IMR-90 (cell line): ENCODE data around the gene ARHGEF16. TPM values are rescaled to one million over a fixed set of nuclear protein-coding genes. Genes with fewer than 3 reads are reported as not detected.

Experiments used
- ATAC-seq: fragments of 200-7000 bp; cut with Tn5 transposase; 2 replicates; pipeline ENCODE4 v1.9.1; 2020; ENCODE audit warnings: low read depth, mild to moderate bottlenecking, moderate library complexity
- BruUV-seq: library from RNA; stranded (reverse); fragments of 400-500 nt; replicated peaks from 2 replicates; lab custom pipeline; 2021; lab: Mats Ljungman, UMichigan
- CTCF ChIA-PET: fragments of 300-600 bp; formaldehyde crosslinking; extraction: SDS; loops from one replicate; lab custom pipeline; 2021; ENCODE audit warnings: antibody characterized with exemption; lab: Yijun Ruan, JAX
- POLR2A ChIA-PET: fragments of 300-600 bp; sonication (Branson Sonifier 250); formaldehyde crosslinking; loops from one replicate; lab custom pipeline; 2022; ENCODE audit warnings: antibody characterized with exemption; ENCODE audit not compliant: unreplicated experiment; lab: Charles Lee
- DNase-seq: peaks from one replicate; pipeline ENCODE4 v3.0.0; 2013
- H2AFZ ChIP-seq: replicated peaks from 2 replicates; pipeline ENCODE3; 2013; ENCODE audit warnings: low read length, mild to moderate bottlenecking; ENCODE audit not compliant: poor library complexity
- H2AK5ac ChIP-seq: 2 replicates; pipeline ENCODE4 v1.6.1; 2013; ENCODE audit warnings: low read depth, low read length, inconsistent platforms
- H2AK9ac ChIP-seq: replicated peaks from 2 replicates; pipeline ENCODE3; 2013; ENCODE audit warnings: mild to moderate bottlenecking, low read depth, low read length, moderate library complexity; ENCODE audit not compliant: poor library complexity
- H2BK120ac ChIP-seq: 2 replicates; pipeline ENCODE4 v1.6.1; 2013; ENCODE audit warnings: low read depth, low read length, inconsistent platforms
- H2BK15ac ChIP-seq: 3 replicates; pipeline ENCODE4 v1.6.1; 2013; ENCODE audit warnings: low read depth, low read length, inconsistent platforms
- H2BK20ac ChIP-seq: 2 replicates; pipeline ENCODE4 v1.6.1; 2013; ENCODE audit warnings: low read depth, mild to moderate bottlenecking, inconsistent platforms, low read length, moderate library complexity
- H2BK5ac ChIP-seq: 2 replicates; pipeline ENCODE4 v1.6.1; 2013; ENCODE audit warnings: mild to moderate bottlenecking, low read depth, low read length, inconsistent platforms; ENCODE audit not compliant: poor library complexity, severe bottlenecking
- H3K14ac ChIP-seq: replicated peaks from 2 replicates; pipeline ENCODE4 v1.6.1; 2013; ENCODE audit warnings: low read depth, low read length, inconsistent platforms
- H3K18ac ChIP-seq: 2 replicates; pipeline ENCODE4 v1.6.1; 2013; ENCODE audit warnings: low read depth, low read length, control low read depth
- H3K23ac ChIP-seq: 2 replicates; pipeline ENCODE4 v1.6.1; 2013; ENCODE audit warnings: low read depth, low read length, inconsistent platforms
- H3K27ac ChIP-seq: 2 replicates; pipeline ENCODE4 v1.5.1; 2013; ENCODE audit warnings: mild to moderate bottlenecking, control low read depth, low read length; ENCODE audit not compliant: insufficient read depth
- H3K27me3 ChIP-seq: 2 replicates; pipeline ENCODE4 v1.6.1; 2013; ENCODE audit warnings: low read length; ENCODE audit not compliant: control insufficient read depth, insufficient read depth
- H3K36me3 ChIP-seq: 2 replicates; pipeline ENCODE4 v1.6.1; 2013; ENCODE audit warnings: low read length, mixed read lengths; ENCODE audit not compliant: control insufficient read depth, insufficient read depth
- H3K4ac ChIP-seq: 2 replicates; pipeline ENCODE4 v1.6.1; 2013; ENCODE audit warnings: low read depth, low read length, inconsistent platforms
- H3K4me1 ChIP-seq: 2 replicates; pipeline ENCODE4 v1.6.1; 2013; ENCODE audit warnings: low read length, mixed read lengths; ENCODE audit not compliant: control insufficient read depth, insufficient read depth
- H3K4me2 ChIP-seq: 2 replicates; pipeline ENCODE4 v1.6.1; 2013; ENCODE audit warnings: low read depth, mild to moderate bottlenecking, control low read depth, low read length, moderate library complexity
- H3K4me3 ChIP-seq: 2 replicates; pipeline ENCODE4 v1.5.1; 2013; ENCODE audit warnings: low read depth, mild to moderate bottlenecking, control low read depth, low read length, moderate library complexity; ENCODE audit not compliant: insufficient read depth
- H3K56ac ChIP-seq: 2 replicates; pipeline ENCODE4 v1.6.1; 2013; ENCODE audit warnings: low read length, inconsistent platforms; ENCODE audit not compliant: insufficient read depth; ENCODE audit errors: extremely low read depth
- H3K79me1 ChIP-seq, 2 experiments: 2 replicates each; pipeline ENCODE4 v1.6.1; 2013; ENCODE audit warnings: low read length in 2 of 2, inconsistent platforms in 1 of 2, low read depth in 1 of 2
- H3K9ac ChIP-seq: 2 replicates; pipeline ENCODE4 v1.6.1; 2013; ENCODE audit warnings: low read depth, low read length, control low read depth
- H3K9me1 ChIP-seq: 2 replicates; pipeline ENCODE4 v1.6.1; 2013; ENCODE audit warnings: low read length, inconsistent platforms; ENCODE audit not compliant: insufficient read depth
- H3K9me3 ChIP-seq: 2 replicates; pipeline ENCODE4 v1.6.1; 2013; ENCODE audit warnings: low read length; ENCODE audit not compliant: control insufficient read depth, insufficient read depth
- H4K20me1 ChIP-seq: 2 replicates; pipeline ENCODE4 v1.6.1; 2013; ENCODE audit warnings: low read length, inconsistent platforms; ENCODE audit not compliant: insufficient read depth
- H4K5ac ChIP-seq: 2 replicates; pipeline ENCODE4 v1.6.1; 2013; ENCODE audit warnings: mild to moderate bottlenecking, low read depth, low read length, control low read depth
- H4K8ac ChIP-seq, 2 experiments: 2 replicates each; pipeline ENCODE4 v1.6.1; 2013; ENCODE audit warnings: low read depth in 2 of 2, low read length in 2 of 2, control low read depth in 1 of 2, inconsistent platforms in 1 of 2
- H4K91ac ChIP-seq: 2 replicates; pipeline ENCODE4 v1.6.1; 2013; ENCODE audit warnings: low read depth, low read length, inconsistent platforms; ENCODE audit not compliant: insufficient read depth
- BHLHE40 ChIP-seq: fragments of 150-350 bp; IDR thresholded peaks from 2 replicates; pipeline ENCODE4 v1.6.1; 2016; ENCODE audit warnings: mild to moderate bottlenecking, low read depth, low read length
- CEBPB ChIP-seq: IDR thresholded peaks from 2 replicates; pipeline ENCODE4 v1.6.1; 2012; ENCODE audit warnings: low read depth, low read length, improper control_type of control experiment
- CHD1 ChIP-seq: IDR thresholded peaks from 2 replicates; pipeline ENCODE4 v1.6.1; 2012; ENCODE audit warnings: low read depth, low read length, improper control_type of control experiment
- CTCF ChIP-seq: conservative IDR thresholded peaks from 2 replicates; pipeline ENCODE4 v1.5.1; 2012; ENCODE audit warnings: mild to moderate bottlenecking, low read depth, low read length, improper control_type of control experiment
- ELK1 ChIP-seq: fragments of 150-350 bp; IDR thresholded peaks from 2 replicates; pipeline ENCODE4 v1.6.1; 2016; ENCODE audit warnings: low read depth, mild to moderate bottlenecking, low read length, moderate library complexity, borderline replicate concordance
- FOS ChIP-seq: fragments of 150-350 bp; IDR thresholded peaks from 2 replicates; pipeline ENCODE4 v1.6.1; 2016; ENCODE audit warnings: low read depth, low read length
- MAZ ChIP-seq: IDR thresholded peaks from 2 replicates; pipeline ENCODE4 v1.6.1; 2012; ENCODE audit warnings: low read depth, mild to moderate bottlenecking, low read length, improper control_type of control experiment, moderate library complexity, borderline replicate concordance
- MXI1 ChIP-seq: IDR thresholded peaks from 2 replicates; pipeline ENCODE4 v1.6.1; 2012; ENCODE audit warnings: low read depth, mild to moderate bottlenecking, low read length, moderate library complexity, borderline replicate concordance
- POLR2A ChIP-seq: IDR thresholded peaks from 2 replicates; pipeline ENCODE4 v1.6.1; 2012; ENCODE audit warnings: mild to moderate bottlenecking, low read depth, low read length
- RCOR1 ChIP-seq: IDR thresholded peaks from 2 replicates; pipeline ENCODE4 v1.6.1; 2012; ENCODE audit warnings: mild to moderate bottlenecking, low read length, improper control_type of control experiment; ENCODE audit not compliant: insufficient replicate concordance
- RFX5 ChIP-seq: IDR thresholded peaks from 2 replicates; pipeline ENCODE4 v1.8.0; 2012; ENCODE audit warnings: low read depth, mild to moderate bottlenecking, low read length, moderate library complexity
- SMC3 ChIP-seq: fragments of 150-350 bp; IDR thresholded peaks from 2 replicates; pipeline ENCODE4 v1.6.1; 2016; ENCODE audit warnings: low read depth, mild to moderate bottlenecking, antibody characterized with exemption, low read length, moderate library complexity
- WGBS, 2 experiments: methylation state at CpG; one replicate each; pipeline versions ENCODE4 v1.1.5 to v1.1.7; 2013; ENCODE audit warnings: missing lambda C conversion rate in 2 of 2; ENCODE audit not compliant: insufficient read length in 1 of 2; ENCODE audit errors: extremely low coverage in 2 of 2; 5-methylcytosine and 5-hydroxymethylcytosine counted together
- dilution Hi-C: fragments of 300-500 bp; cut with HindIII; formaldehyde crosslinking; loops from one replicate; pipeline ENCODE4 v1.14.3; 2018; ENCODE audit warnings: low sequenced_read_pairs; ENCODE audit not compliant: unreplicated experiment
- in situ Hi-C: fragments of 300-500 bp; cut with MboI; formaldehyde crosslinking; loops from 3 replicates; pipeline ENCODE4 v1.14.3; 2019; ENCODE audit warnings: low sequenced_read_pairs, inconsistent platforms, mixed read lengths
- intact Hi-C: fragments of 100-400 bp; cut with micrococcal nuclease; formaldehyde crosslinking; loops from 2 replicates; pipeline ENCODE4 v1.10.0; 2022
- polyA plus RNA-seq, 3 experiments: library from polyadenylated mRNA; depleted of rRNA; stranded (reverse); fragments of >200 nt; gene quantifications; 2 replicates each; pipeline ENCODE4 v1.2.3, GENCODE V29; 2012; ENCODE audit warnings: low replicate concordance in 1 of 3
- total RNA-seq: library from RNA; depleted of rRNA; stranded (reverse); fragments of >200 nt; gene quantifications from 2 replicates; pipeline ENCODE4 v1.2.3, GENCODE V29; 2012
- TF ChIP-seq, protein P1 (sequence below): fragments of 150-350 bp; IDR thresholded peaks from 2 replicates; pipeline ENCODE4 v1.6.1; 2017; ENCODE audit warnings: mild to moderate bottlenecking, antibody characterized with exemption, low read length, low read depth

The ARHGEF16 gene
- total and polyA plus RNA-seq, 2 of the 4 experiments (the other 2 are of a cell fraction), result 0.18 to 0.39 TPM

DNA sequence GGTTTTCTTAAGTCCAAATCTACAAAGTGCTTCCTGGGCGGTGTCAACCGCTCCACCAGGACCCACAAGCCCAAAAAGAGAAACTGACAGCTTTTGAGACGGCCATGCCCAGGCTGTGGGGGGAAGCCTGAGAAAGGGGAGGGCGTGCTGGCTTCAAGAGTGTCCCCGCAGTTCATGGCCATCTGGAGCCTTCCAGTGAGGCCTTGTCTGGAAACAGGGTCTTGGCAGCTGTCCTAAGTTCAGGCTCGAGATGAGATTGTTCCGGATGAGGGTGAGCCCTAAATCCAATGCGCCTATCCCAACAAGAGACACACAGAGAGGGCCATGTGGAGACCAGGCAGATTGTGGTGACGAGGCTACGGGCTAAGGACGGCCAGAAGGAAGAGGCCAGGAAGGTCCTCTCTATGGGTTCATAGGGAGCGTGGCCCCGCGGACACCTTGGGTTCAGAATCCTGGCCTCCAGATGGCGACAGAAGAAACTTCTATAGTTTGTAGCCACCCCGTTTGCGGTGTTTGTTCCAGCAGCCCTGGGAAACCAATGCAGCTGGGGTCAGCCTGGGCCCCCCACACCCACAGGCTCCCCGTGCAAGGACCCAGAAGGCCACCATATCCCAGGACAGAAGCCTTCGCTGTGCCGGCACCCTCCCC, 70.2 kb downstream of the ARHGEF16 start:
- ChIA-PET CTCF (no interaction called here), POLR2A (no interaction called here)
- Histone ChIP-seq H4K91ac (no peak overlapping the region), H4K20me1 (no peaks in the 10 kb centered on the region; the same call in 1 of the 2 replicates), H2AFZ (no peak overlapping the region), H3K4ac (no peak overlapping the region), H2AK5ac (no peak overlapping the region), H3K27me3 (no peaks in the 10 kb centered on the region), H3K23ac (no peak overlapping the region), H2BK5ac (no peak overlapping the region), H3K56ac (no peak overlapping the region), H3K36me3 (no peaks in the 10 kb centered on the region), H2BK20ac (no peak overlapping the region), H3K79me1 (no peaks in the 10 kb centered on the region), H2BK120ac (no peak overlapping the region), H3K4me2 (no peak overlapping the region), H3K4me3 (no peak overlapping the region), H4K5ac (no peak overlapping the region), H3K27ac (no peak overlapping the region), H3K14ac (no peak overlapping the region), H3K9me1 (no peaks in the 10 kb centered on the region), H2BK15ac (no peak overlapping the region), H3K9ac (no peak overlapping the region), H3K4me1 (no peaks in the 10 kb centered on the region; the same call in 1 of the 2 replicates), H3K9me3 (no peaks in the 10 kb centered on the region), H3K18ac (no peak overlapping the region), H2AK9ac (no peak overlapping the region), H4K8ac (no peak overlapping the region)
- BruUV-seq, result no TSS peak
- in situ Hi-C loops (no loop called here), intact Hi-C loops (no loop called here), dilution Hi-C loops (no loop called here)
- WGBS, 2 experiments, result 83% methylated on average over 13 of the region's 20 CpGs; no CpG with 5 or more reads in 1 of the 2 experiments
- DNase-seq, result no peak
- TF ChIP-seq CHD1 (no peak), RCOR1 (no peak), CEBPB (no peak), CTCF (no peak), MAZ (no peak), BHLHE40 (no peak), RFX5 (no peak), MXI1 (no peak), POLR2A (no peak), FOS (no peak), ELK1 (no peak), SMC3 (no peak)
- TF ChIP-seq, protein P1, sequence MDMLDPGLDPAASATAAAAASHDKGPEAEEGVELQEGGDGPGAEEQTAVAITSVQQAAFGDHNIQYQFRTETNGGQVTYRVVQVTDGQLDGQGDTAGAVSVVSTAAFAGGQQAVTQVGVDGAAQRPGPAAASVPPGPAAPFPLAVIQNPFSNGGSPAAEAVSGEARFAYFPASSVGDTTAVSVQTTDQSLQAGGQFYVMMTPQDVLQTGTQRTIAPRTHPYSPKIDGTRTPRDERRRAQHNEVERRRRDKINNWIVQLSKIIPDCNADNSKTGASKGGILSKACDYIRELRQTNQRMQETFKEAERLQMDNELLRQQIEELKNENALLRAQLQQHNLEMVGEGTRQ, result no peak
- no peak for ATAC-seq
